Breast epithelium (tissue), 3 donors: Measurements from ENCODE around the gene POLN.

Experiments used
- POLR2A ChIP-seq: fragments of 450-650 bp; IDR thresholded peaks from one replicate; pipeline ENCODE4 v1.6.1; 2016; ENCODE audit warnings: antibody characterized with exemption, mild to moderate bottlenecking, moderate library complexity
- POLR2AphosphoS5 ChIP-seq, 3 donors: sonication (generic); formaldehyde crosslinking; IDR thresholded peaks; one replicate each; pipeline ENCODE4 v1.6.1; 2017; ENCODE audit warnings: antibody characterized with exemption in 3 of 3
- TF ChIP-seq, protein P1 (sequence below), 3 donors: fragments of 450-650 bp; IDR thresholded peaks; one replicate each; pipeline ENCODE4 v1.5.1; 2016 to 2017; ENCODE audit warnings: antibody characterized with exemption in 3 of 3, mild to moderate bottlenecking in 3 of 3, moderate library complexity in 3 of 3

DNA sequence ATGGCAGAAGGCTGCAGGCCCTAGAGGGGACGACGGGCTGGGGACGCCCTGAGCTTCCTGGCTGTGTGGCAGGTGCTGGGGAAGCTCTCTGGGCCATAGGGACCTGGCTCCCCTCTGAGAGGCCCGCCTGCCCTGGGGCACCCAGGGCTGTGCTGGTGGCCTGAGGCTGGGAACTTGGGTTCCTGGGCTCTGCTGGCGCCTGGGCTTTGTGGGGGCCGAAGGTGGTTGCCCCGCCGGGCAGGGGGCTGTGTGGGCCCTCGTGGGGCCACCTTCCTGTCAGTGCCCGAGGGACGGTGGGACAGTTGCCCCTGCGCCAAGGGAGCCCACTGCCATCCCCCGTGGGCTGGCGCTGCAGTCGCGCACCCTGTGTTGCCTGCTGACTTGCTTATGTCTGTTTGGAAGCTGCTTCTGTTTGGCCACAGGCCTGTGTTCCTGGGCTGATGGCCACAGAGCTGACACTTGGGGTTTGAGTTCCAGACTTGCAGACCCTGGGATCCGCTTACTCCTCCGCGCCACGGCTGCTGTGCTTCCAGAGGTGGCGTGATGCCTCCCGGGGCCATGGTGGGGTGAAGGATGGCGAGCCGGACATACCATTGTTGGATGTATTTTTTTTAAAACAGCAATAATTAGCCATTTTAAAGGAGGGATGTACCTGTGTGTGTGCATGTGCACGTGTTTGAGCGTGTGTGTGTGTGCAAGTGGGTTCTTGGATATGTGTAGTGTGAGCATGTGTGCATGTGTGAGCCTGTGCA, 174.3 kb downstream of the POLN start:
- TF ChIP-seq POLR2A (no peak), POLR2AphosphoS5 (IDR thresholded peaks at IDR 0.05) (no peak)
- TF ChIP-seq, protein P1, sequence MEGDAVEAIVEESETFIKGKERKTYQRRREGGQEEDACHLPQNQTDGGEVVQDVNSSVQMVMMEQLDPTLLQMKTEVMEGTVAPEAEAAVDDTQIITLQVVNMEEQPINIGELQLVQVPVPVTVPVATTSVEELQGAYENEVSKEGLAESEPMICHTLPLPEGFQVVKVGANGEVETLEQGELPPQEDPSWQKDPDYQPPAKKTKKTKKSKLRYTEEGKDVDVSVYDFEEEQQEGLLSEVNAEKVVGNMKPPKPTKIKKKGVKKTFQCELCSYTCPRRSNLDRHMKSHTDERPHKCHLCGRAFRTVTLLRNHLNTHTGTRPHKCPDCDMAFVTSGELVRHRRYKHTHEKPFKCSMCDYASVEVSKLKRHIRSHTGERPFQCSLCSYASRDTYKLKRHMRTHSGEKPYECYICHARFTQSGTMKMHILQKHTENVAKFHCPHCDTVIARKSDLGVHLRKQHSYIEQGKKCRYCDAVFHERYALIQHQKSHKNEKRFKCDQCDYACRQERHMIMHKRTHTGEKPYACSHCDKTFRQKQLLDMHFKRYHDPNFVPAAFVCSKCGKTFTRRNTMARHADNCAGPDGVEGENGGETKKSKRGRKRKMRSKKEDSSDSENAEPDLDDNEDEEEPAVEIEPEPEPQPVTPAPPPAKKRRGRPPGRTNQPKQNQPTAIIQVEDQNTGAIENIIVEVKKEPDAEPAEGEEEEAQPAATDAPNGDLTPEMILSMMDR (IDR thresholded peaks at IDR 0.05) = no peak
